HuH-7 (cell line): ENCODE data around the gene NUDT19.
"Not testable (repeated sequence)": the region's sequence is repeated elsewhere in the genome, so short reads cannot be mapped to it uniquely, and the experiment has no call there.

ENCODE experiments used
- DNase-seq: peaks from one replicate; pipeline ENCODE4 v3.0.0; 2011; ENCODE audit warnings: low spot score

The NUDT19 gene

GRCh38 chr19:32716203-32716602 is 24.6 kb downstream of the NUDT19 start:
- not testable (repeated sequence) for DNase-seq

- no peak for DNase-seq
Measured at GRCh38 chr19:32717496-32717895, 25.9 kb downstream of the NUDT19 start.

GRCh38 chr19:32718286-32718685 is 26.7 kb downstream of the NUDT19 start:
- DNase-seq: no peak

GRCh38 chr19:32719611-32720059 is 28.0 kb downstream of the NUDT19 start, which contains the start of gene TDRD12:
TSS of gene TDRD12 (plus strand) at chr19:32719767. CDS start at chr19:32720073, 306 bp downstream.
- no peak for DNase-seq

GRCh38 chr19:32720216-32720935 is 28.8 kb downstream of the NUDT19 start:
- DNase-seq: no peak

GRCh38 chr19:32720936-32721250 is 29.3 kb downstream of the NUDT19 start:
- DNase-seq: no peak

GRCh38 chr19:32735936-32736335 is 44.3 kb downstream of the NUDT19 start:
- DNase-seq: no peak

GRCh38 chr19:32743021-32743420 is 51.4 kb downstream of the NUDT19 start:
- no peak for DNase-seq

GRCh38 chr19:32743447-32743846 is 51.8 kb downstream of the NUDT19 start:
- DNase-seq: no peak

- DNase-seq: no peak
Measured at GRCh38 chr19:32744555-32745325, 53.1 kb downstream of the NUDT19 start.

GRCh38 chr19:32745594-32746251 is 54.1 kb downstream of the NUDT19 start:
- DNase-seq: not testable (repeated sequence)

- DNase-seq: not testable (repeated sequence)
Measured at GRCh38 chr19:32746631-32747196, 55.1 kb downstream of the NUDT19 start.

- peak; percentile 27 for DNase-seq
Measured at GRCh38 chr19:32748497-32748896, 56.9 kb downstream of the NUDT19 start.

- DNase-seq: no peak
Measured at GRCh38 chr19:32748948-32749347, 57.3 kb downstream of the NUDT19 start.

GRCh38 chr19:32749361-32749760 is 57.7 kb downstream of the NUDT19 start:
- no peak for DNase-seq

GRCh38 chr19:32750441-32751055 is 58.9 kb downstream of the NUDT19 start:
- DNase-seq: no peak

GRCh38 chr19:32751066-32751465 is 59.4 kb downstream of the NUDT19 start:
- no peak for DNase-seq

GRCh38 chr19:32757189-32757588 is 65.6 kb downstream of the NUDT19 start:
- DNase-seq: no peak
